HepG2 (cell line): ENCODE results near the gene ZMAT1. TPM values are rescaled to one million over a fixed set of nuclear protein-coding genes. Genes with fewer than 3 reads are reported as not detected.

Experiments used
- ATAC-seq: fragments of 200-7000 bp; cut with Tn5 transposase; 3 replicates; pipeline ENCODE4 v1.9.1; 2020; ENCODE audit warnings: mild to moderate bottlenecking, moderate library complexity
- BruUV-seq: library from RNA; stranded (reverse); fragments of 400-500 nt; replicated peaks from 2 replicates; lab custom pipeline; 2021; lab: Mats Ljungman, UMichigan
- CTCF ChIA-PET: fragments of 300-600 bp; formaldehyde crosslinking; extraction: SDS; loops from one replicate; lab custom pipeline; 2021; ENCODE audit warnings: low total read pairs, inconsistent platforms, low intra/inter-chr PET ratio; lab: Yijun Ruan, JAX
- POLR2A ChIA-PET: fragments of 350-600 bp; sonication (Branson Sonifier 250); formaldehyde crosslinking; loops from one replicate; lab custom pipeline; 2020; ENCODE audit warnings: antibody characterized with exemption, inconsistent platforms; lab: Yijun Ruan, JAX
- DNase-seq: peaks from one replicate; pipeline ENCODE4 v3.0.0-alpha.2; 2015; ENCODE audit warnings: low spot score
- FAIRE-seq: peaks from 3 replicates; lab custom pipeline; 2011; peaks lifted over from hg19 to GRCh38; lab: Jason Lieb, UNC
- H2AFZ ChIP-seq: one replicate; pipeline ENCODE4 v1.6.1; 2011; ENCODE audit warnings: low read length, inconsistent platforms
- H3K27ac ChIP-seq: fragments of 300-600 bp; 3 replicates; pipeline ENCODE4 v1.8.0; 2011; ENCODE audit warnings: mixed run types, mild to moderate bottlenecking, mixed read lengths, low read length, inconsistent platforms; ENCODE audit not compliant: insufficient read depth; ENCODE audit errors: extremely low read length
- H3K27me3 ChIP-seq, 2 experiments: fragments of 200-600 bp in 1 of 2; 2 replicates in 1 of 2; 3 replicates in 1 of 2; pipeline versions ENCODE4 v1.6.0 to v1.8.0; 2011; ENCODE audit warnings: low read length in 2 of 2, mild to moderate bottlenecking in 2 of 2, moderate library complexity in 2 of 2, inconsistent platforms in 1 of 2; ENCODE audit not compliant: insufficient read depth in 2 of 2, control insufficient read depth in 1 of 2
- H3K36me3 ChIP-seq, 2 experiments: fragments of 200-600 bp in 1 of 2; replicated peaks in 1 of 2; 2 replicates in 1 of 2; 3 replicates in 1 of 2; pipeline versions ENCODE4 v1.5.1 to v1.8.0; 2011; ENCODE audit warnings: low read length in 2 of 2, inconsistent platforms in 1 of 2; ENCODE audit not compliant: insufficient read depth in 2 of 2, control insufficient read depth in 1 of 2
- H3K4me1 ChIP-seq: 2 replicates; pipeline ENCODE4 v1.5.1; 2012; ENCODE audit warnings: low read length, inconsistent platforms; ENCODE audit not compliant: insufficient read depth
- H3K4me2 ChIP-seq: 2 replicates; pipeline ENCODE4 v1.6.0; 2011; ENCODE audit warnings: low read depth, low read length, inconsistent platforms
- H3K4me3 ChIP-seq, 3 experiments: fragments of 200-600 bp in 1 of 3; sonication (generic), shearing (Covaris generic) in 1 of 3; replicated peaks in 1 of 3; 2 replicates each; pipeline ENCODE4 v1.5.1; 2011 to 2016; ENCODE audit warnings: low read length in 3 of 3, inconsistent platforms in 2 of 3, low read depth in 2 of 3, mild to moderate bottlenecking in 2 of 3, control low read depth in 1 of 3, mixed read lengths in 1 of 3; ENCODE audit not compliant: insufficient read depth in 1 of 3
- H3K79me2 ChIP-seq: one replicate; pipeline ENCODE4 v1.6.1; 2011; ENCODE audit warnings: low read length, inconsistent platforms; ENCODE audit not compliant: insufficient read depth
- H3K9ac ChIP-seq: 2 replicates; pipeline ENCODE4 v1.6.0; 2011; ENCODE audit warnings: mild to moderate bottlenecking, low read depth, low read length, inconsistent platforms; ENCODE audit not compliant: insufficient read depth
- H3K9me3 ChIP-seq: 2 replicates; pipeline ENCODE4 v1.5.1; 2012; ENCODE audit warnings: mild to moderate bottlenecking, low read length
- H4K20me1 ChIP-seq: 2 replicates; pipeline ENCODE4 v1.6.0; 2011; ENCODE audit warnings: inconsistent platforms, mild to moderate bottlenecking, low read length, moderate library complexity; ENCODE audit not compliant: insufficient read depth
- BCLAF1 ChIP-seq: fragments of 450-650 bp; IDR thresholded peaks from 2 replicates; pipeline ENCODE4 v1.6.1; 2017; ENCODE audit warnings: mild to moderate bottlenecking
- ESRRA ChIP-seq: sonication (generic); formaldehyde crosslinking; IDR thresholded peaks from 2 replicates; pipeline ENCODE4 v1.5.1; 2020; ENCODE audit warnings: mild to moderate bottlenecking, low read depth, missing genetic modification reagents
- HOXD1 ChIP-seq: sonication (generic); formaldehyde crosslinking; IDR thresholded peaks from 2 replicates; pipeline ENCODE4 v1.5.0; 2020; ENCODE audit warnings: missing genetic modification reagents
- LRRFIP1 ChIP-seq: sonication (generic); formaldehyde crosslinking; conservative IDR thresholded peaks from 2 replicates; pipeline ENCODE4 v1.4.0; 2020; ENCODE audit warnings: missing genetic modification reagents
- MAX ChIP-seq: IDR thresholded peaks from 2 replicates; pipeline ENCODE4 v1.6.1; 2012; ENCODE audit warnings: inconsistent platforms
- TRAFD1 ChIP-seq: sonication (generic); formaldehyde crosslinking; IDR thresholded peaks from 2 replicates; pipeline ENCODE4 v1.5.1; 2020; ENCODE audit warnings: missing genetic modification reagents, mild to moderate bottlenecking, borderline replicate concordance
- ZNF775 ChIP-seq: sonication (generic); formaldehyde crosslinking; IDR thresholded peaks from 2 replicates; pipeline ENCODE4 v1.4.0; 2020; ENCODE audit warnings: missing genetic modification reagents, mild to moderate bottlenecking, moderate library complexity, borderline replicate concordance
- WGBS: methylation state at CpG from one replicate; pipeline ENCODE4 v1.1.6; 2017; ENCODE audit warnings: low lambda C conversion rate; 5-methylcytosine and 5-hydroxymethylcytosine counted together
- in situ Hi-C: cut with HindIII; loops from 2 replicates; pipeline ENCODE4 v1.10.0; 2017; ENCODE audit warnings: low pct_unique_long_range_greater_than_20kb; ENCODE audit not compliant: extremely low pct_ligation_motif_present
- intact Hi-C: fragments of 100-400 bp; cut with micrococcal nuclease; formaldehyde crosslinking; loops from one replicate; pipeline ENCODE4 v1.10.0; 2022; ENCODE audit not compliant: unreplicated experiment
- polyA plus RNA-seq, 8 experiments: library from polyadenylated mRNA; depleted of rRNA in 3 of 8; stranded (reverse) in 7 of 8; unstranded in 1 of 8; fragments of >200 nt; fragmentation: Illumina TruSeq in 4 of 8; extraction: Trizol in 4 of 8; gene quantifications; 2 replicates each; pipeline versions ENCODE4 v1.2.1 to v1.2.3, GENCODE V29; 2011 to 2016; ENCODE audit warnings: low read depth in 4 of 8, missing spikeins in 1 of 8, mixed read lengths in 1 of 8; ENCODE audit not compliant: insufficient read depth in 1 of 8
- total RNA-seq, 5 experiments: library from RNA; depleted of rRNA; stranded (reverse); fragments of >200 nt; fragmentation: Illumina TruSeq; extraction: Trizol; gene quantifications; 2 replicates each; pipeline ENCODE4 v1.2.3, GENCODE V29; 2016; ENCODE audit warnings: low read depth in 1 of 5
- TF ChIP-seq, protein P1 (sequence below): IDR thresholded peaks from 2 replicates; pipeline ENCODE4 v1.6.1; 2016

ZMAT1 gene
- total and polyA plus RNA-seq, 2 of the 13 experiments (the other 11 are each of a cell fraction or from before 2014, with no cell fraction given) = 0.01 to 0.02 TPM

DNA sequence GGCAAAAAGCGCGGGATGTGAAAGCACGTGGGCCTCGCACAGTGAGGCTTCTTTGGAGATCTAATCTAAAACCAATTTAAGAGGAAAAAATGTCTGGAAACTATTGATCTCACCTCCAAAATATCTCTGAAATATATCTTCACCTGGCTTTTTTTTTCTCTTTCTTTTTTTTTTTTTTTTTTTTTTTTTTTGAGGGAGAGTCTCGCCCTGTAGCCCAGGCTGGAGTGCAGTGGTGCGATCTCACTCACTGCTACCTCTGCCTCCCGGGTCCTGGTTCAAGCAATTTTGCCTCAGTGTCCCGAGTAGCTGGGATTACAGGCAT lies 383 bp upstream of the ZMAT1 start:
- H3K4me3 ChIP-seq = peak overlapping the region in 2 of 3 experiments; percentile 40 to 41; a peak in 3 of 6 replicates
- 27% methylated on average over 7 of the region's 8 CpGs for WGBS

More for the DNA sequence above, 383 bp upstream of the ZMAT1 start:
- DNase-seq (no peak), ATAC-seq (no peak)
- intact Hi-C loops = no loop called here
- no peaks in the 10 kb centered on the region for H3K27me3 ChIP-seq
- in situ Hi-C loops = no loop called here
- no peaks in the 10 kb centered on the region for H4K20me1 ChIP-seq
- no peak overlapping the region for H2AFZ ChIP-seq
- H3K4me1 ChIP-seq = no peaks in the 10 kb centered on the region; the same call in 1 of the 2 replicates
- TF ChIP-seq BCLAF1 (no peak), TRAFD1 (no peak), HOXD1 (no peak), ZNF775 (no peak), ESRRA (CRISPR knock-in tag) (0 out of 2 replicates have a peak, but pooled peaks have one; percentile 24), MAX (peak; percentile 94), LRRFIP1 (CRISPR knock-in tag) (no peak)
- TF ChIP-seq, protein P1, sequence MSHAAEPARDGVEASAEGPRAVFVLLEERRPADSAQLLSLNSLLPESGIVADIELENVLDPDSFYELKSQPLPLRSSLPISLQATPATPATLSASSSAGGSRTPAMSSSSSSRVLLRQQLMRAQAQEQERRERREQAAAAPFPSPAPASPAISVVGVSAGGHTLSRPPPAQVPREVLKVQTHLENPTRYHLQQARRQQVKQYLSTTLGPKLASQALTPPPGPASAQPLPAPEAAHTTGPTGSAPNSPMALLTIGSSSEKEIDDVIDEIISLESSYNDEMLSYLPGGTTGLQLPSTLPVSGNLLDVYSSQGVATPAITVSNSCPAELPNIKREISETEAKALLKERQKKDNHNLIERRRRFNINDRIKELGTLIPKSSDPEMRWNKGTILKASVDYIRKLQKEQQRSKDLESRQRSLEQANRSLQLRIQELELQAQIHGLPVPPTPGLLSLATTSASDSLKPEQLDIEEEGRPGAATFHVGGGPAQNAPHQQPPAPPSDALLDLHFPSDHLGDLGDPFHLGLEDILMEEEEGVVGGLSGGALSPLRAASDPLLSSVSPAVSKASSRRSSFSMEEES = 0 out of 2 replicates have a peak, but pooled peaks have one; percentile 19
- TF ChIP-seq, all 625 proteins: peak for 3
- ChIA-PET POLR2A (no interaction called here), CTCF (no interaction called here)
- H3K27ac ChIP-seq = no peak overlapping the region
- H3K4me2 ChIP-seq = no peak overlapping the region
- no peaks in the 10 kb centered on the region for H3K9me3 ChIP-seq
- H3K79me2 ChIP-seq = no peaks in the 10 kb centered on the region
- FAIRE-seq = no peak
- no peak overlapping the region for H3K9ac ChIP-seq
- BruUV-seq = no TSS peak
- H3K36me3 ChIP-seq = no peaks in the 10 kb centered on the region
